Ishikawa (cell line): Measurements from ENCODE around the gene CDC42BPB.

ENCODE experiments used
- CEBPB ChIP-seq: IDR thresholded peaks from 2 replicates; pipeline ENCODE4 v1.6.1; 2012
- EGR1 ChIP-seq: IDR thresholded peaks from 2 replicates; pipeline ENCODE4 v1.6.1; 2012
- EP300 ChIP-seq: IDR thresholded peaks from 2 replicates; pipeline ENCODE4 v1.6.1; 2012; ENCODE audit warnings: borderline replicate concordance
- FOXM1 ChIP-seq: IDR thresholded peaks from 2 replicates; pipeline ENCODE4 v1.6.1; 2012; ENCODE audit warnings: low read depth, borderline replicate concordance
- NFIC ChIP-seq: IDR thresholded peaks from 2 replicates; pipeline ENCODE4 v1.6.1; 2012
- RAD21 ChIP-seq: IDR thresholded peaks from 2 replicates; pipeline ENCODE4 v1.6.1; 2012; ENCODE audit warnings: low read depth
- TAF1 ChIP-seq: IDR thresholded peaks from 2 replicates; pipeline ENCODE4 v1.6.1; 2012; ENCODE audit warnings: low read depth, mild to moderate bottlenecking
- TEAD4 ChIP-seq: IDR thresholded peaks from 2 replicates; pipeline ENCODE4 v1.6.1; 2012
- USF1 ChIP-seq: IDR thresholded peaks from 2 replicates; pipeline ENCODE4 v1.6.1; 2012
- YY1 ChIP-seq: IDR thresholded peaks from 2 replicates; pipeline ENCODE4 v1.6.1; 2012; ENCODE audit warnings: low read depth
- ZBTB7A ChIP-seq: IDR thresholded peaks from 2 replicates; pipeline ENCODE4 v1.6.1; 2012; ENCODE audit warnings: low read depth
- TF ChIP-seq, protein P1 (sequence below): IDR thresholded peaks from 2 replicates; pipeline ENCODE4 v1.6.1; 2012; ENCODE audit warnings: low read depth, mild to moderate bottlenecking

DNA sequence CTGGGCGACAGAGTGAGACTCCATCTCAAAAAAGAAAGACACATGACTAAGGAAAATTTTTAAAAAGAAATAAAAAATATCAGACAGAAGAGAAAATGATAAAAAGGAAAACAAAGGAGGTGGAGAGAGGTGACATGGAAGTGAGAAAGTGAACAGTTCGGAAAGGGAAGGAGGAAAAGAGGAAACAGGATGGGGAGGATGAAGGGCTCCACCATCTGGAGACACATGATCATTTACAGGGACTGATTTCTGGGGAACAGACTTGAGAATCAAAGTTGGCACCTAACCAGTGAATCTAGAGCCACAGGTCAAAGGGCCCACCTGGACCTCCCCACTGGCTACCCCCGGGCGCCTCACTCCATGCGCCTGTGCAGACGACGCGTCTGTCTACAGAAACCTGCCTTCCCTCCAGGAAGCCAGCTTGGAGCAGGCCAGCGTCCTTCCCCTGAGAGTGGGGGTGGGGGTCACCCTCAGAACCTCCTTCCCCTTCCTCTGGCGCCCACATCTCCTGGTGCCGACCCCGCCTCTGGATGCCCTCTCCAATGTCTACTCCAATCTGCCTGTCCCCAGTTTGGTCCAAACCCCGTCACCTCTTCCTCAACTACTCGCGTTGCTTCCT is 74.4 kb downstream of the CDC42BPB start:
- TF ChIP-seq EP300 (no peak), RAD21 (no peak), FOXM1 (no peak), CEBPB (no peak), TAF1 (no peak), NFIC (no peak), USF1 (no peak), TEAD4 (no peak), EGR1 (no peak), YY1 (no peak), ZBTB7A (no peak)
- TF ChIP-seq, protein P1, sequence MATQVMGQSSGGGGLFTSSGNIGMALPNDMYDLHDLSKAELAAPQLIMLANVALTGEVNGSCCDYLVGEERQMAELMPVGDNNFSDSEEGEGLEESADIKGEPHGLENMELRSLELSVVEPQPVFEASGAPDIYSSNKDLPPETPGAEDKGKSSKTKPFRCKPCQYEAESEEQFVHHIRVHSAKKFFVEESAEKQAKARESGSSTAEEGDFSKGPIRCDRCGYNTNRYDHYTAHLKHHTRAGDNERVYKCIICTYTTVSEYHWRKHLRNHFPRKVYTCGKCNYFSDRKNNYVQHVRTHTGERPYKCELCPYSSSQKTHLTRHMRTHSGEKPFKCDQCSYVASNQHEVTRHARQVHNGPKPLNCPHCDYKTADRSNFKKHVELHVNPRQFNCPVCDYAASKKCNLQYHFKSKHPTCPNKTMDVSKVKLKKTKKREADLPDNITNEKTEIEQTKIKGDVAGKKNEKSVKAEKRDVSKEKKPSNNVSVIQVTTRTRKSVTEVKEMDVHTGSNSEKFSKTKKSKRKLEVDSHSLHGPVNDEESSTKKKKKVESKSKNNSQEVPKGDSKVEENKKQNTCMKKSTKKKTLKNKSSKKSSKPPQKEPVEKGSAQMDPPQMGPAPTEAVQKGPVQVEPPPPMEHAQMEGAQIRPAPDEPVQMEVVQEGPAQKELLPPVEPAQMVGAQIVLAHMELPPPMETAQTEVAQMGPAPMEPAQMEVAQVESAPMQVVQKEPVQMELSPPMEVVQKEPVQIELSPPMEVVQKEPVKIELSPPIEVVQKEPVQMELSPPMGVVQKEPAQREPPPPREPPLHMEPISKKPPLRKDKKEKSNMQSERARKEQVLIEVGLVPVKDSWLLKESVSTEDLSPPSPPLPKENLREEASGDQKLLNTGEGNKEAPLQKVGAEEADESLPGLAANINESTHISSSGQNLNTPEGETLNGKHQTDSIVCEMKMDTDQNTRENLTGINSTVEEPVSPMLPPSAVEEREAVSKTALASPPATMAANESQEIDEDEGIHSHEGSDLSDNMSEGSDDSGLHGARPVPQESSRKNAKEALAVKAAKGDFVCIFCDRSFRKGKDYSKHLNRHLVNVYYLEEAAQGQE: no peak
